T-helper 9 cell (primary cell): ENCODE results near the gene RASSF4.

Experiments
- DNase-seq: peaks from one replicate; pipeline ENCODE4 v3.0.0-alpha.2; 2020

The RASSF4 gene

DNA sequence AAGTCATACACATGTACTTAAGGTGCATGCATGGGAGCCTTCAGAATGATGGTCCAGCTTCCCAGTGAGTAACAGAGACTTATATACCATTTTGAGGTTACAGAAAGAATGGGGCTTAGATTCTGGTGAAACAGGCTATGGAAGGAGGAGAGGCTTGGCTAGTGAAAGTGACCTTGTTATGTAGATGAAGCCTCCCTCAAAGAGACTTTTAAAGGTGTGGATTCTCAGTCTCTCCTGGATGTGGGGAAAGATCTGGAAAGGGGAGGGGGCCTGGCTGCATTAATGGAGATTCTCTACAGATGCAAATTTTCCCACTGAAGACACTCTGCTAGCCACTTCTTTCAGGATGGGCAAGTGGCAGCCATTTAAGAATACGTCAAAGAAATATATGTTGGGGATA is 5.5 kb downstream of the RASSF4 start:
- no peak for DNase-seq

DNA sequence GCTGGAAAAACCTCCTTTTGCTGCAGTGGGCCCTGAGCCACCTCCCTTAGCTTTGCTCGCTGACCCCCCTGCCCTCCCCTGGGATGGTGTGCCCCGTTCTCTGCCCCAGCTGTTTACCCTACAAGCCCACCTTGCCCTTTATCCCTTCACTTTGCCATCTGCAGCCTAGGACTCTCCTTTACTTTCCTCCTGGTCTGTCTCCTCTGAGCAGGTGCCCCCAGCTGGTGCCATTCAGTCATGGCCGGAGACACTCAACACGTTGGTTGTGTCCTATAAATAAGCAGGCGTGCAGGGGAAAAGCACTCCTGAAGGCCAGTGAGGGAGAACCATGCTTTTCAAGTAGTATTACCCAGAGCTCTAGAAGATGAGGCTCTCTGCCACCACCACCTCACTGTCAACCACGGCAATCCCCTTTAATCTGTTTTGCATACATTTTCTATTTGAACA is 6.1 kb downstream of the RASSF4 start:
- DNase-seq = no peak

DNA sequence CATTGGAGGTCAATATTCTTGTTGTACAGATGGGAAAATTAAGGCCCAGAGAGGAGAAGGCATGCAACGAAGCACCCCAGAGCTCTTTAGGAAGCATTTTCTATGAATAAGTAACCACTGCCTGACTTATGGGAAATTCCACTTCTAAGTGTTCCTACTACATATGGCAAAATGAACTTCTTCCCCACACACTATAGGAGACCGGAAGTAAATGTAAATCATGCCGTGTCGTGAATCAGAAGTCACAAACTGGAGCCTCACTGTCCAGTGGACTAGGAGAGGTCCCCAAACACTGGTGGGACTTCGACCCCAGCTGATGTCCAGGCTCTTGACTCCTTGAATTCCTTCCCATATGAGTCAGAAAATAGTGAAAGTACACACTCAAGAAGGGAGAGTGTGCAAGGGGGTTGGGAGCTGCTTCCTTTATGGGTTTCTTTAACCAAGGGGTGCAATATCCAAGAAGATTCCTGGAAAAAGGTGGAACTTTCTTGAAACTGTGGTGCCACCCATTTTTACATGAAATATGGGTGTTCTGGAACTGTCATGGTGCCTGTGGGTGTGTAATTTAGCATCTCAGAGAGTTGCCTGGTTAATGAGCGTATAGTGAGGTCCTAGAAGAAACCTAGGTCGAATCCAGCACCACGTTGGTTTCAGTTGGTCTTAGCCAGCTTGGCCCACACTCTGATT is 6.7 kb downstream of the RASSF4 start:
- DNase-seq = no peak

DNA sequence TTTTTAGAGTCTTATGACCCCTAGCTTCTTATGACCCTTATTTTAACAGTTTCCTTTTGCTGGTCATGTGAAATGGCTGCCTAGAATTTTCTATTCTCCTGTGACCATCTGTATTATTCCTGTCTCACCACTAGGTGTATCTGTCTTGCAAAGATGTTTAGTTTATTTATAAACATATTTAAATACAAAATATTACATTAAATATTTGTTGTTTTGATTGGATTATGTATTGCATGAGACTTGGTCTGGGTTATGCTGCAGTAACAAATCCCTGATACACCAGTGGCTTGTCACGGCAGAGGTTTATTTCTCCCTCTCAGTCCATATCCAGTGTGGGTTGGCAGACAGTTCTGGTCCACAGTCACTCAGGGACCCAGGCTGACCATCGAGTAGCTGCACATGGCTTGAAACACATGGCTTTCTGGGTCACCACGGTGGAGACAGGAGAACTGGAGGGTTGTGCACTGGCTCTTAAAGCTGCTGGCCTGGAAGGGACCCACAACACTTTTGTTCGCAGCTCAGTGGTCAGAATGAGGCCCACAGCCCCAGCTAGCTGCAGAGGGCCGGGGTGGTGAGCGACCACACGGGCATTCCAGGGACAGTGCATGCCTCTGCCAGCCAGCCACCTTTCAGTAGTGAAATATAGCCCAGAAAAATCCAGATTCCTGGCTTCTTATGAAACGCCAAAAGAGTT is 7.4 kb downstream of the RASSF4 start:
- DNase-seq = no peak

DNA sequence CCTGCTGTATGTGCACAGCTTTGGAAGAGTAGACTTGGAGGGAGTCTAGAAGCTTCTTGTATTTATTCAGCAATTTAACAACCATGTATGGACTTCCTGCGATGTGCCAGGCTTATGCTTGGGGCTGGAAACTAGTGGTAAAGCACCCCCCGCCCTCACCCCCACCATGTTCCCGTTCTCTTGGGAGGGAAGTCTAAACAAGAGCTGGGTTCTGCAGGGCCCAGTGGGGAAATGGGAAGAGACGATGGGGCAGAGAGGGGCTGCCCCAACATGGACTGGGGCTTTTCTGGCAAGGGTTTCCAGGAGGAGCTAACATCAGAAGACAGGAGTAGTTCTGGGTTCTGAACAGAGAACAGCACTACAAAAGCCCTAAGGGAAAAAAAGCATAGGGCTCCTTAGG is 8.0 kb downstream of the RASSF4 start:
- DNase-seq = no peak

DNA sequence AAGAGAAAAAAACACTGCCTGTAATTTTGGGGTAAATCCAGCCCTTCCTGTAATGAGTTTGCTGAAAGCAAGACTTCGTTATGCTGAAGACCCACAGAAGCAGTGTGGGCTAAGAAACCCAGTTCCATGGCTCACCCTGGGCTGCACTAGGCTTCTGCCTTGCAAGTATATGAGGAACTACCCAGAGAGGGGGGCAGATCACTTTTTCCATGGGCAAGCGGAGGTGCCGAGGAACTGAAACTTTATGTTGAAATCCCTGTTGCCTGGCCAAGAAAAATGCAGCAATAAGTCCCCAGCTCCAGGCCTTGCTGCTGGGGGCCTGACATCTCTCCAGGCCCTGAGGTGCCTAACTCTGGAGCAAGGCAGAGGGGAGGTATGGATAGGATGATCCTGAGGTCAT is 8.5 kb downstream of the RASSF4 start:
- no peak for DNase-seq

DNA sequence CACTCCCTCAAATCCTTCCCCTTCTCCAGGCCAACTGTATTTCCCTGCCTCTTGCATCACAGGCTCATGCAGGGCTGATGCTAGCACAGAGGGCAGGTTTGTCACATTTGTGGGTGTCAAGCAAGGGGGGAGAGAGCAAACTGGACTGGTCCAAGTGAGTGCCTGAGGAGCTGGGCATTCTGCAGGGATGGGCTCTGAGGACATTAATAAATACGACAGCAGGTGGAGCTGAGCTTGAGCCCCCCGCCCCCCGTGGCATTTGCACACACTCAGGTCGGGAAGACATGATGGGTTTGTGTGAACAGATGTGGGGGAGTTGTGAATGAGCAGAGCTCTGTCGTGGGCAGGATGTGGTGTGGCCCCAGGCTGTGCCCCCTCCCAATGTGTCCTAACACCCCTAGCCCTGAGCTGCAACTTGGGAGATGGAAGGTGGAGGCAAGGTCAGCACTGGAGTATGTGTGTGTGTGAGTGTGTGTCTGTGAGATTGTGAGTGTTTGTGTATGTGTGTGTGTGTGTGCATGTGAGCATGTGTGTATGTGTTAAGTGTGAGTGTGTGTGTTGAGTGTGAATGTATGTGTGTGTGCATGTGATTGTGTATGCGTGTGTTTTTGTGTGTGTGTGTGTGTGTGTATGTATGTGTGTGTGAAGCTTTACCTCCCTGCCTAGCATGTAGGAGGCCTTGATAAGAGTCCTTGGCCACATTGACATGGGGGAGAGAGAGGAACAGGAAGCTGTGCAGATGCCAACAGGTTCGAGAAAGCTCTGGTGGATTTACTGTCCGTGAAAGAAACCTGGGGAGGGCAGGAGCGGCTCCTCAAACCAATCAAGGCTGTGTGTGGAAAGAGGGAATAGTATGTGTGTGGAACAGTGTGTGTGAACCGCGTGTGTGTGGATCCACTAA is 9.1 kb downstream of the RASSF4 start:
- no peak for DNase-seq

DNA sequence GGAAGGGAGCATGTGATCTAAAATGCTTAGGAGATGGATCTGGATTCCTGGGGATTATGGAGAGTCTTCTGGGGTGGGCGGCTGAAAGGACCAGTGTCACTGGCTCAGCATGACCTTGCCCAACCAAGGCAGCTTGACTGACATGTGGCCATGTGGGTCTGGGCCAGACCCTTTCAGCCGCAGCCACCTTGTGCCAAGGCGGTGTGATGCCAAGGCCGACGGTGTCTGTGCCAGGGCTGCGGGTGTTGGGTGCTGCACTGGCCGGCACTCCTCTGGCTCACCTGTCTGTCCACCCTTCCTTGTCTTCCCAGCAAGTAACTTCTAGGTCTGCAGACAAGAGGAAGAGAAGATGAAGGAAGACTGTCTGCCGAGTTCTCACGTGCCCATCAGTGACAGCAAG is 10.3 kb downstream of the RASSF4 start:
- DNase-seq = no peak

DNA sequence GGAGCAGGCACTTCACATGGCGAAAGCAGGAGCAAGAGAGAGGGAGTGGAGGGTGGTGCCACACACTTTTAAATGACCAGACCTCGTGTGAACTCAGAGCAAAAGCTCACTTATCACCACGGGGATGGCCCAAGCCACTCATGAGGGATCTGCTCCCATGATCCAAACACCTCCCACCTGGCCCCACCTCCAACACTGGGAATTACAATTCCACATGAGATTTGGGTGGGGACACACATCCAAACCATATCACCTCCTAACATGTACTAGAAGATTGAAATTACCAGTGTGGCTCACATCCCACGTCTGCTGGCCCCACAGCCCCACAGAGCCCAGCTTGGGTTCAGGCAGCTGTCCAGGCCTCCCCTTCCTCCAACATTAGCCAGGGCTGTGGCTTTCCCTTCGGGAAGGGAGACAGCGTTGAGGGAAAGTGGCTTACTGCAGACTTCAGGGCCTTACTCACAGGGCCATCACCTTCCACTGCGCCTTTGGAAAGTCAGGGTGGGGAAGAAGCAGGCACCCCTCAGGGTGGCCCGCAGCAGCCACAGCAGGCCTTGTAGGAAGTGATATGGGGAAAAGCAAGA is 11.3 kb downstream of the RASSF4 start:
- no peak for DNase-seq

DNA sequence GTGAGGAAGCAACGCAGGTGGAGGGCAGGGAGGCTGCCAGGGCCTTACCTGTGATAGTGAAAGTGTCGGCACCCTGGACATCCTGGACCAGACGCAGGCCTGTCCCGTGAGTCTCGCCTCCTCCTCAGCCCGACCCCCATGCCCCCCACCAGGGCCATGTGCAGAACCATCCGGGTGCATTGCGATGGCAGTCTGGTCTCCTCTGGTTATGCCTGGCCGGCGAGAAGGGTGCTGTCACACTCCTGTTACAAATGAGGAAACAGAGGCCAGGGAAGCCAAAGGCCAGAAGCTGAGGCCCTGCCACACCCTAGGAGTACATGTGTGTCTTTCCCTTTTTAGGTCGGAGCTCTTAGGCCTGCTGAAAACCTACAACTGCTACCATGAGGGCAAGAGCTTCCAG is 11.8 kb downstream of the RASSF4 start:
- no peak for DNase-seq

DNA sequence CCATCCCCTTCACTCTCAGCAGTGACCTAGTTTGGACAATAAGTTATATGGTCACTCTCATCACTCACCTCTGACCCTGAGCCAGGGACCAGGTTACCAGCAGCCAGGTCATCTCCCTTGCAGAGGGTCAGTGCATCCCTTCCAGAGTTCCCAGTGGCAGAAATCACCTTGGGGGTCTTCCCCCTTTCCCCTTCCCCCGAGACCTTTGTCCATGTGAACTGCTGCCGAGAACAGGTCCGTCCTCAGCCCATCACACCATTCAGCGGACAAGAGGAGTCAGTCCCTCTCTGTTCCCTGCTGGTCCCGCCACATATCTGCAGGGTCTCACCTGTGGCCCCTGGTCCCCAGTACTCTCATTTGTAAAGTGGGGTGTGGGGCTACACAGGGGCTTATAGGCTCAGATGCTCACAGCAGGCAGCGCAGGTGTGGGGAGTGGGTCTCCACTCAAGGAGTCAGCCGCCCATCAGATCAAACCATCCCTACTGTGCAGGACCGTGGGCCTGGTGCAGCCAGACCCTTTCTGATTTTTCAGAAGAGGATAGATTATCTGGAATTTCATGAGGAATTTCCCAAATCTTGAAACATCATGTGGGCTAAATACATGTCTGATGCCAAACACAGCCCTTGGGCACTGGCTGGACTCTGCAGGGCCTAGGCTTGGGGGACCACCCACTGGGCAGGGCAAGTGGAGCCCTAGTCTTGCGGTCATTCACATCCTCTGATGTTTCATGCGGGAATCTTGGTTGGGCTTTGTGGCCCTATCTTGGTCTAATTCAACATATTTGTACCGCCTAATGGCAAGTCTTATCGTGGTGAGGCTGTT is 12.5 kb downstream of the RASSF4 start:
- DNase-seq = no peak

DNA sequence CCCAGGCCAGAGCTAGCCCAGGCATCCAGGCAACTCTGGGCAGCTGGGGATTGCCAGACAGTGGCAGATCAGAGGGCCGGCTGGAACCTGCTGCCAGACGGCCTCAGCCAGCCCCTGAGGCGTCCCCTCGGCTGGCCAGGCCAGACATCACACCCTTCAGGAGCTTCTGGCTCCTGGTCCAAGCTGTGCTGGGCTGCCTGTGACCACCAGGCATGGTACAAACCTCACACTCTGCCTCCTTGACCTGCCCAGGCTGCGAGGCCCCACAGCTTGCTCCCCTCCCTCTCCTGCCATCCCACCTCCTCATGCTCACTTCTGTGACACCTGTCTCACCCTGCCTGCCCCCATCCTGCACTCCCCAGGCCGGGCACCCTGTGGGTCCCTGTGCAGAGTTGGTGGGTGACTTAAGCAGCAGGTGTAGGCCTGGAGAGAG is 13.3 kb downstream of the RASSF4 start:
- DNase-seq = no peak

DNA sequence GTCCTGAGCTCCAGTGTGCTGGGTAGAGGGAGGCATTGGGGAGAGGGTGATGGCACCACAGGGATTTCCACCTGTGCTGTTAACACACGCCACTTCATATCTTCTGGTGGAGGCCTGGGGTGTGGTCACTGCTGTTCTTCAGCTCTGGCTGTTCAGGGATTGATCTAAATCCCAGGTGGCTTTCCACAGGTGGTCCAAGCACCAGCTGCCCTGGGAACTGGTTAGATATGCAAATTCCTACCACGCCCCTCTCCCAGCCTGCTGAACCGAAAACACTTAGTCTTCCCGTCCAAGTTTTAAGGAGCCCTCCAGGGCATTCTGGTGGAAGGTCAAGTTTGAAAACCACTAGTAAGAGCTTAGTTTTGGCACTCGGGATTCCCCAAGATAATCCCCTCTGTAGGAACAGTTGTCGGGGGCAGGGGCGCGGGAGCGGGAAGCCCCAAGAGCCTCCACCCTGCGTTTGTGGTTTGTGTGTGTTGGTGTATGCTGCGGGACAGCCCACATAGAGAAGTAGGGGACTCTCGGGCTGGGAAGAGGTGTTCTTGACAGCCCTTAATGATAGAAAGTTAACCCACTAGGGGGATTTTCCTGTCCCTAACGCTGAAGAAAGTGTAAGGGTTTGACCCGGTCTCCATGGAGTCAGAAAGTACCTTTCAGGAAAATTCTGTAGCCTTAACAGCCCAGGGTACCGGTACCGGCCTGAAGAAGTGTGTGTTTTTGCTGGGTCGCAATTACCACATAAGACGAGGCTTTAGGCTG is 13.9 kb downstream of the RASSF4 start:
- DNase-seq = no peak

DNA sequence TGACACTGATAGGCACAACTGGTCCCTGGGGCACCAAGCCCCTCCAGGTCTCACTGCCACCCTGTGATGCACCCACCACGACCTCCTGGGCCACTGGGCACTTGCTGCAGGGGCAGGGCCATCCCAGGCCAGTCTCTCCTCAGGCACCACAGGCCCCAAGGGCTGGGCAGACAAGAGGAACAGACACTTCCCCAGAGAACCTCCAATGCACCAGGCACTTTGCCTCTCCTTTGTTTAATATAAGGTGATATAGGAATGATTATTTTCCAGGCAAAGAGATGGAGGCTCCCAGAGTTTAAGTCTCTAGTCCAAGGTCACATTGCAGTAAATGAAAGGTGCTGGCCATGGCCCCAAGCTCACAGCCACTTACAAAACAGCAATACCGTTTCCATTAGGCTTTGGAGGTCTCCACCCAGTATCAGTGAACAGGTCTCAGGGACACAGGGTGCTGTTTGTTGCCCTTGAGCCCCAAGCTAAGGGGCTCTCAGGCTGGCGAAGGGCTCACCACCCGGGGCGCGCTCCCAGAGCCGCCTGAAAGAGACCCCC is 14.6 kb downstream of the RASSF4 start:
- no peak for DNase-seq

DNA sequence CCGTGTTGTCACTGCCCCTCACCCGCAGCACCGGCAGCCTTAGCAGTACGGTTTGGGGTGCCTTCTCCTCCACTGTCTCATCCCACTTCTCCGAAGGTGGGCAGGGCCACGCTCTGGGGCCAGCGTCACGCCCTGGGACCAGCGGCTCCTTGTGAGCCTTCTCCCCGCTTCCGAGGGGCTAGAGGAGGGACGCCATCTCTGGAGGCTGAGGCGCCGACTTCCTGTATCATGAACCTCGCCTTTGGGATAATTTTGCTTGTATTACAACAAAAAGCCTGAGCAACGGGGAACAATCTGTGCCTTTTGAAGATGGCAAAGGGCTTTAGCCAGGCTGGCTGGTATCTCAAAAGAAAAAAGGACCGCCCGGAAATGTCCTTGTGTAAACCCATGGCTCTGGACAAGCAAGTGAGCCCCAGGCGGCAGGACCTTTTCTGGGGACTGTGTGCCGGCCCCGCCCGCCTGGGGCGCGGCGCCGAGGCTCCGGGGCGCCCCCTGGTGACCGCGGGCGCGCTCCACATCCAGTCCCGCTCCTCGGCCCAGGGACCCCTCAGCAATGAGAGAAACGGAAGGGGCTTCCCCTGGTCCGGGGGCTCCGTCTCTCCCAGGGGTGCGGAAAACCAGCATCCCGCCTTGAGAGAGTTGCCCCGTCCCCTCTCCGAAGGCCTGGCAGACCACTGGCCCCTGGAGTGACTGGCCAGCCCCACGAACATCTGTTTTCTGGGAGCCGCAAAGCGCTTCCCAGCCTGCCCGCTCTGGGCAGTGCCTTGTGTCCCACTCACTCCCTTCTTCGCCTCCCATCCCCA is 15.2 kb downstream of the RASSF4 start:
- peak; percentile 51 for DNase-seq

DNA sequence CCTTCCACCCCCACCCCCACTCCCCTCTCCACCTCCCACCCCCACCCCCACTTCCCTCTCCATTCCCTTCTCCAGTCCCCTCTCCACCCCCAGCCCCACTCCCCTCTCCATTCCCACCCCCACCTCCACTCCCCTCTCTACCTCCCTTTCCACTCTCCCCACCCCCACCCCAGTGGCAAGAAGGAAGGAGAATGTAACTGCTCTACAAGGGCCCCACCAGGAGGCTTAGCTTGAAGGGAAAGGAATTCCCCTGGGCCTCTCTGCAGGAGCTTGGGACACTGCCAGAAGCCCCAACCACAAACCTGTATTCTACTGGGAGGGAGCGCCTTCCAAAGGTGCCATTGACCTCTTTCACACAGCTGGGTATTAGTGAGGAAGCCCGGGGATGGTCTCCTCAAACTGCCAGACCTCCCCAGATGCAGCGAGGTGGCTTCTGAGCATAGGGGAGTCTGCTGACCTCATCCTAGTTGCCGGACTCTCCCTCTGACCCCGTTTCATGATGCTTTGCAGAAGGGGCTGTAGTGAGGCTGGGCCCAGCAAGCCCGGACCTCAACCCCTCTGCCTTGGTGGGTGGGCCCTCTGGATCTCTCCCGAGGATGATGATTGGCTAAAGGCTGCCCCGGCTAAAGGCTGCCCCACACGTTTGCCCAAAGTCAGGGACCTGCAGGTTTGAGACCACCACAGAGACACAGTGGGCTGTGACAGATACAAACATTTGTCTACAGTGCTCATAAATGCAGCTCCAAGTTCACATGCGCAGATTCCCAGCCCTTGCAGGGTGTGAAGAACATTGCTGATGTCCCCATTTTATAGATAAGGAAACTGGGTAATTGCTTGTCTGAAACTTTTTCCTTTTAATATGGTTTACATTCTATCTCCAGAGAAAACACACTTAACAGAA is 16.1 kb downstream of the RASSF4 start:
- DNase-seq = no peak

DNA sequence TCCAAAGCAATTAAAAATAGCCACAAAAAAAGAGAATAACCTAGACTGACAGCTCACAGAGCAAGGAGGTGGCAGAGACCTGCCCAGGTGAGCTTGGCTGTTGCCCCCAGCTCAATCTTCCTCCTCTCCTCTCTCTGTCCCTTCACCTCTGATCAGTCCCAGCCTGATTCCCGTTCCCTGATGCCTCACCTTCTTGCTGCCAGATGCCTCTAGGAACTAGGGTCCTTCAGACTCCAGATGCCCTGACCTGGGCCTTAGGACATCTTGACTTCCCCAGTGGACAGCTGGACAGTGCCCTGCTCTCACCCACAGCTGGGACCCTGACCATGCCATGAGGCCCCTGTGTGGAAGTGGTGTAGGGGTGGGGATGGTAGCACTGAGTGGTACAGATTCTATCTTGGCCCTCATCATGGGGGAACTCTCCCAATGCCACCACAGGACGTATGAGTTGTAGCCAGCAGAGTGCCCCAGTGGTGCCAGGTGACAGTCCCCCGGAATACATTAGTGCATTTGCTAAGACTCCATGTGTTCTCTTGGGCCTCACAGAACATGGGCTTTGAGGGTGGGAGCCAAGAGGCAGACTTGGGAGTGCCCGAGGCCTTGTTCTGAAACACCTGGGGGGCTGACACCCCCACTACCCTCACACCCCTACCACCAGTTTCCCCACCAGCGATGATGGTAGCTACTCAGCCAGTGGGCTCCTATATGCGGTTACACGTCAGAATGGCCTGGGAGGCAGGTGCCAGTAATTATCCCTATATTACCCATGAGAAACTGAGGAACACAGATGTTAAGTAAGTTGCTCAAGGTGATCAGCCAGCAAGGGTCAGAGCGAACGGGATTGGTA is 17.0 kb downstream of the RASSF4 start:
- DNase-seq = no peak
